Liver (tissue), 9 donors: ENCODE results near the gene DAB1. TPM values are rescaled to one million over a fixed set of nuclear protein-coding genes. Genes with fewer than 3 reads are reported as not detected.

Experiments used
- DNase-seq: peaks from one replicate; pipeline ENCODE4 v3.0.0-alpha.2; 2017; ENCODE audit warnings: low spot score
- H3K27ac ChIP-seq, 2 donors: one replicate each; pipeline ENCODE4 v1.7.0; 2013; ENCODE audit warnings: inconsistent platforms in 2 of 2, low read length in 2 of 2, control low read depth in 1 of 2, low read depth in 1 of 2, mild to moderate bottlenecking in 1 of 2
- H3K27me3 ChIP-seq, 4 donors: one replicate each; pipeline versions ENCODE4 v1.6.1 to v1.7.0; 2013; ENCODE audit warnings: low read length in 3 of 4, inconsistent platforms in 1 of 4, mild to moderate bottlenecking in 1 of 4, moderate library complexity in 1 of 4; ENCODE audit not compliant: control insufficient read depth in 4 of 4, insufficient read depth in 4 of 4
- H3K36me3 ChIP-seq, 4 donors: one replicate each; pipeline versions ENCODE4 v1.6.1 to v1.7.0; 2013; ENCODE audit warnings: low read length in 3 of 4, mild to moderate bottlenecking in 3 of 4, low read depth in 1 of 4, moderate library complexity in 1 of 4; ENCODE audit not compliant: control insufficient read depth in 4 of 4, insufficient read depth in 3 of 4
- H3K4me1 ChIP-seq, 4 donors: one replicate each; pipeline versions ENCODE4 v1.6.1 to v1.7.0; 2013; ENCODE audit warnings: low read length in 3 of 4, mild to moderate bottlenecking in 3 of 4, moderate library complexity in 1 of 4; ENCODE audit not compliant: control insufficient read depth in 4 of 4, insufficient read depth in 4 of 4
- H3K4me3 ChIP-seq, 3 donors: one replicate each; pipeline versions ENCODE4 v1.6.1 to v1.7.0; 2013; ENCODE audit warnings: low read length in 3 of 3, control low read depth in 1 of 3, low read depth in 1 of 3, mild to moderate bottlenecking in 1 of 3
- H3K9ac ChIP-seq, 2 donors: one replicate each; pipeline ENCODE4 v1.7.0; 2013; ENCODE audit warnings: low read length in 2 of 2, mild to moderate bottlenecking in 2 of 2, moderate library complexity in 2 of 2, control low read depth in 1 of 2, low read depth in 1 of 2
- H3K9me3 ChIP-seq, 4 donors: one replicate each; pipeline versions ENCODE4 v1.6.1 to v1.7.0; 2013; ENCODE audit warnings: low read length in 3 of 4; ENCODE audit not compliant: control insufficient read depth in 4 of 4
- ATF3 ChIP-seq: IDR thresholded peaks from 2 replicates; pipeline ENCODE4 v1.6.1; 2016; ENCODE audit warnings: antibody characterized with exemption
- CTCF ChIP-seq: fragments of 150-350 bp; IDR thresholded peaks from 2 replicates; pipeline ENCODE4 v1.5.1; 2017; ENCODE audit warnings: improper control_type of control experiment, low read depth, low read length; ENCODE audit not compliant: missing input control
- EGR1 ChIP-seq, 2 donors: IDR thresholded peaks; 2 replicates each; pipeline ENCODE4 v1.6.1; 2016 to 2018; ENCODE audit warnings: antibody characterized with exemption in 2 of 2, low read depth in 2 of 2
- FOXA1 ChIP-seq: IDR thresholded peaks from 2 replicates; pipeline ENCODE4 v1.6.1; 2016; ENCODE audit warnings: antibody characterized with exemption
- FOXA2 ChIP-seq: IDR thresholded peaks from 2 replicates; pipeline ENCODE4 v1.6.1; 2016; ENCODE audit warnings: antibody characterized with exemption
- GABPA ChIP-seq, 2 donors: IDR thresholded peaks in 1 of 2; conservative IDR thresholded peaks in 1 of 2; 2 replicates each; pipeline ENCODE4 v1.6.1; 2016; ENCODE audit warnings: antibody characterized with exemption in 2 of 2, mild to moderate bottlenecking in 1 of 2, moderate library complexity in 1 of 2
- HNF4G ChIP-seq: IDR thresholded peaks from 2 replicates; pipeline ENCODE4 v1.6.1; 2016; ENCODE audit warnings: antibody characterized with exemption
- JUND ChIP-seq, 2 donors: IDR thresholded peaks; 2 replicates each; pipeline ENCODE4 v1.6.1; 2016; ENCODE audit warnings: antibody characterized with exemption in 2 of 2
- MAX ChIP-seq: IDR thresholded peaks from 2 replicates; pipeline ENCODE4 v1.6.1; 2016; ENCODE audit warnings: antibody characterized with exemption
- NR2F2 ChIP-seq: IDR thresholded peaks from 2 replicates; pipeline ENCODE4 v1.6.1; 2016; ENCODE audit warnings: antibody characterized with exemption
- RAD21 ChIP-seq, 2 donors: IDR thresholded peaks; 2 replicates each; pipeline ENCODE4 v1.6.1; 2016; ENCODE audit warnings: antibody characterized with exemption in 2 of 2, mild to moderate bottlenecking in 2 of 2
- REST ChIP-seq: IDR thresholded peaks from 2 replicates; pipeline ENCODE4 v1.6.1; 2016; ENCODE audit warnings: antibody characterized with exemption, mild to moderate bottlenecking
- SP1 ChIP-seq: IDR thresholded peaks from 2 replicates; pipeline ENCODE4 v1.6.1; 2018; ENCODE audit warnings: antibody characterized with exemption, mild to moderate bottlenecking
- TAF1 ChIP-seq: conservative IDR thresholded peaks from 2 replicates; pipeline ENCODE4 v1.6.1; 2016; ENCODE audit warnings: antibody characterized with exemption, mild to moderate bottlenecking
- YY1 ChIP-seq: IDR thresholded peaks from 2 replicates; pipeline ENCODE4 v1.6.1; 2016; ENCODE audit warnings: antibody characterized with exemption, mild to moderate bottlenecking
- ZBTB33 ChIP-seq: IDR thresholded peaks from 2 replicates; pipeline ENCODE4 v1.6.1; 2016; ENCODE audit warnings: antibody characterized with exemption
- WGBS: extraction: QIAGEN DNeasy Blood & Tissue Kit; methylation state at CpG from one replicate; pipeline ENCODE4 v1.1.7; 2013; 5-methylcytosine and 5-hydroxymethylcytosine counted together
- polyA plus RNA-seq, 2 donors: library from polyadenylated mRNA; stranded (reverse) in 1 of 2; unstranded in 1 of 2; fragments of 200-250 nt in 1 of 2; fragments of >200 nt in 1 of 2; fragmentation: Nextera tagmentation in 1 of 2; extraction: Ambion mirVana in 1 of 2; gene quantifications; one replicate each; pipeline versions ENCODE4 v1.2.1 to v1.2.3, GENCODE V29; 2013 to 2015
- total RNA-seq, 2 donors: library from RNA; depleted of rRNA; stranded (reverse); fragments of >200 nt; gene quantifications; one replicate each; pipeline ENCODE4 v1.2.3, GENCODE V29; 2014
- donor health status: healthy.
- donor health status: healthy.
- donor health status: healthy.
- donor health status: healthy.
- donor health status: healthy.

Gene DAB1
- total and polyA plus RNA-seq, 4 donors: 0.54 to 1.7 (median 1.2) TPM

- no peak for TF ChIP-seq ZBTB33
- peak; percentile 77 for TF ChIP-seq REST
- TF ChIP-seq TAF1: no peak
Observed at GRCh38 chr1:57058652-57059501, 365.0 kb downstream of the DAB1 start (continued).

GRCh38 chr1:57048856-57049255 is 375.0 kb downstream of the DAB1 start:
- Histone ChIP-seq H3K36me3 (peaks cover 0 to 2% (median 0%) of the 10 kb centered on the region in 4 donors), H3K4me3 (no peak overlapping the region), H3K27ac (no peak overlapping the region), H3K4me1 (no peaks in the 10 kb centered on the region), H3K9me3 (no peaks in the 10 kb centered on the region), H3K27me3 (no peaks in the 10 kb centered on the region), H3K9ac (no peak overlapping the region)
- TF ChIP-seq TAF1 (no peak), HNF4G (no peak), SP1 (no peak), FOXA2 (no peak), GABPA (IDR thresholded peaks at IDR 0.05 in 1 of 2, conservative IDR thresholded peaks at IDR 0.05 in 1 of 2) (no peak), EGR1 (IDR thresholded peaks at IDR 0.05; ENCODE audit: low read depth in 2 of 2) (no peak), JUND (IDR thresholded peaks at IDR 0.05) (no peak), MAX (no peak), REST (no peak), FOXA1 (no peak), ATF3 (no peak), ZBTB33 (no peak), YY1 (no peak), RAD21 (IDR thresholded peaks at IDR 0.05) (no peak), CTCF (no peak), NR2F2 (no peak)
- no peak for DNase-seq
- WGBS: 83% methylated on average over 9 of the region's 9 CpGs
